ENCODE results near the gene TFRC.

GRCh38 chr3:196122021-196122687 is 40.3 kb upstream of the TFRC start:
- TF ChIP-seq CTCF (conservative IDR thresholded peaks at IDR 0.05) (no peak), ZFX (IDR thresholded peaks at IDR 0.05) (no peak)

All from C4-2B (cell line).